PC-3 (cell line): ENCODE data around the gene GLT6D1. TPM values are rescaled to one million over a fixed set of nuclear protein-coding genes. Genes with fewer than 3 reads are reported as not detected.

Experiments used
- ATAC-seq: fragments of 200-7000 bp; cut with Tn5 transposase; 2 replicates; pipeline ENCODE4 v1.9.1; 2020; ENCODE audit warnings: mild to moderate bottlenecking, moderate library complexity
- BruUV-seq: library from RNA; stranded (reverse); fragments of 400-500 nt; replicated peaks from 2 replicates; lab custom pipeline; 2021; lab: Mats Ljungman, UMichigan
- CTCF ChIA-PET: fragments of 300-600 bp; sonication (Branson Sonifier 250); formaldehyde crosslinking; loops from one replicate; lab custom pipeline; 2022; ENCODE audit warnings: antibody characterized with exemption; lab: Charles Lee
- POLR2A ChIA-PET: fragments of 300-600 bp; sonication (Branson Sonifier 250); formaldehyde crosslinking; loops from one replicate; lab custom pipeline; 2022; ENCODE audit warnings: antibody characterized with exemption; ENCODE audit not compliant: unreplicated experiment; lab: Charles Lee
- DNase-seq: peaks from one replicate; pipeline ENCODE4 v3.0.0-alpha.2; 2015
- H2AFZ ChIP-seq: fragments of 300-600 bp; sonication (generic); 2 replicates; pipeline ENCODE4 v1.6.0; 2016; ENCODE audit warnings: antibody characterized with exemption, low read length
- H3F3A ChIP-seq: fragments of 300-600 bp; sonication (generic); one replicate; pipeline ENCODE4 v1.6.0; 2017; ENCODE audit warnings: antibody characterized with exemption, low read length, control low read depth, mild to moderate bottlenecking; ENCODE audit not compliant: unreplicated experiment
- H3K27ac ChIP-seq: fragments of 300-600 bp; sonication (generic); 2 replicates; pipeline ENCODE4 v1.5.1; 2016; ENCODE audit warnings: mild to moderate bottlenecking, low read length
- H3K27me3 ChIP-seq: fragments of 300-600 bp; sonication (generic); 2 replicates; pipeline ENCODE4 v1.6.1; 2016; ENCODE audit warnings: low read length, mixed read lengths
- H3K36me3 ChIP-seq: fragments of 300-600 bp; sonication (generic); 2 replicates; pipeline ENCODE4 v1.6.1; 2016; ENCODE audit warnings: low read depth, mixed run types, low read length, mixed read lengths
- H3K4me1 ChIP-seq: fragments of 300-600 bp; sonication (generic); 2 replicates; pipeline ENCODE4 v1.5.1; 2016; ENCODE audit warnings: low read length; ENCODE audit not compliant: insufficient read depth
- H3K4me2 ChIP-seq: fragments of 300-600 bp; sonication (generic); 2 replicates; pipeline ENCODE4 v1.6.0; 2016; ENCODE audit warnings: low read length
- H3K4me3 ChIP-seq: fragments of 300-600 bp; sonication (generic); 2 replicates; pipeline ENCODE4 v1.5.1; 2016; ENCODE audit warnings: mild to moderate bottlenecking, low read length, mixed read lengths
- H3K79me2 ChIP-seq: fragments of 300-600 bp; sonication (generic); 2 replicates; pipeline ENCODE4 v1.6.1; 2017; ENCODE audit warnings: low read length, mixed read lengths
- H3K9ac ChIP-seq: fragments of 300-600 bp; sonication (generic); 2 replicates; pipeline ENCODE4 v1.6.0; 2016; ENCODE audit warnings: mild to moderate bottlenecking, low read length
- H3K9me2 ChIP-seq: fragments of 300-600 bp; sonication (generic); replicated peaks from 2 replicates; pipeline ENCODE4 v1.6.1; 2016; ENCODE audit warnings: mixed run types, low read length, mixed read lengths
- H3K9me3 ChIP-seq: fragments of 300-600 bp; sonication (generic); 2 replicates; pipeline ENCODE4 v1.6.1; 2016; ENCODE audit warnings: low read length, mixed read lengths
- H4K20me1 ChIP-seq: fragments of 300-600 bp; sonication (generic); 2 replicates; pipeline ENCODE4 v1.6.1; 2016; ENCODE audit warnings: low read length, mixed read lengths
- EZH2 ChIP-seq: fragments of 300-600 bp; sonication (generic); IDR thresholded peaks from one replicate; pipeline ENCODE4 v1.6.1; 2017; ENCODE audit warnings: antibody characterized with exemption, mild to moderate bottlenecking, low read length; ENCODE audit not compliant: unreplicated experiment
- EZH2phosphoT487 ChIP-seq: fragments of 300-600 bp; sonication (generic); IDR thresholded peaks from 2 replicates; pipeline ENCODE4 v1.6.1; 2018; ENCODE audit warnings: mild to moderate bottlenecking, antibody characterized with exemption, low read length, borderline replicate concordance
- intact Hi-C: fragments of 100-400 bp; cut with micrococcal nuclease; formaldehyde crosslinking; loops from 2 replicates; pipeline ENCODE4 v1.9.0; 2023
- total RNA-seq: library from RNA; depleted of rRNA; stranded (reverse); fragments of >200 nt; gene quantifications from 2 replicates; pipeline ENCODE4 v1.2.3, GENCODE V29; 2014
- TF ChIP-seq, protein P1 (sequence below): fragments of 300-600 bp; sonication (generic); conservative IDR thresholded peaks from 2 replicates; pipeline ENCODE4 v1.5.1; 2017; ENCODE audit warnings: antibody characterized with exemption, low read depth, mild to moderate bottlenecking, low read length

The GLT6D1 gene
- total RNA-seq, 1 experiment from 2014 or later, result not detected

DNA sequence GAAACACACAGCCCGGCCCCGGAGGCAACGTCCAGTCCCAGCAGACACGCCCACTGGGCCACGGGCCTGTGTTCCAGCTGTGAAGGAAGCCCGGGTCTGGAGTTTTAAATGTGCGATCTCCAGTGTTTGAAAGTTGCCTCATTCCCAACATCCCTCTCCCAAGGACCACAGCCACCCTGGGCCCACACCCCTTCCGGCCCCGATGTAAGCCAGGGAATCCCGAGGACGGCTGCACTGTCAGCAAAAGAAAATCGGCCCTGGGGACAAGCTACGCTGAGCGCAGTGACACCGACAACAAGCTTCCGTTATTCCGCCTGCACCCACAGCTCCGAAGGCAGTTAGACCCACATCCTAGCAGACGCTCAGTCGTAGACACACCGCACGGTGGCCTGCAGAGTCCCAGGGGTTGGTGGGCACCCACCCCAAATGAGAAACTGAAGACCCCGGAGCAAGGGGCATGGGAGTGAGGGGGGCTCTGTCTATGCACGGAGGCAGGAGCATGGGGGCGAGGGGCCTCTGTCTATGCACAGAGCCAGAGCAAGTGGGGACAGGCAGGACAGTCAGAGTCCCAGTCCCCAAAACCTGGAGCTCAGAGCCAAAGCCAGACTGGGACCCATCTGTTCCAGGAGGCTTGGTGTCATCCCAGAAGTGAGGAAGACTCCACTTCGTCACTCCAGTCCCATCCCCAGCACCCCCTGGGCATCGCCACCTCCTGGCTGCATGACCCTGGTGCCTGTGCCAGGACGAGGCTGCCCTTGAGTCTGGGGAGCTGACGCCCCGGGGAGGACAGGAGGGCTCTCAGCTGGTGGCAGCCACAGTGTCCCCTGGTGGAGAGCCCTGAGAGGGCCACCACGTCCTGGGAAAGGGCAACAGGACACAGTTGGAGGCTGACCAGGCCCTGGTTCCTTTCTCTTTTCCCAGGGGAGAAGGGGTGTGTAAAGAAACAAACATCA is 23.4 kb downstream of the GLT6D1 start:
- Histone ChIP-seq H3K4me1 (no peaks in the 10 kb centered on the region), H3K9me3 (no peaks in the 10 kb centered on the region), H3K9me2 (no peaks in the 10 kb centered on the region), H3K27ac (no peak overlapping the region), H3F3A (no peaks in the 10 kb centered on the region), H3K4me2 (no peak overlapping the region), H3K27me3 (peaks cover 13% of the 10 kb centered on the region), H3K79me2 (no peaks in the 10 kb centered on the region), H2AFZ (no peak overlapping the region), H3K9ac (no peak overlapping the region), H3K4me3 (no peak overlapping the region), H4K20me1 (no peaks in the 10 kb centered on the region), H3K36me3 (no peaks in the 10 kb centered on the region)
- intact Hi-C loops, result no loop called here
- ATAC-seq (no peak), DNase-seq (no peak)
- TF ChIP-seq, protein P1, sequence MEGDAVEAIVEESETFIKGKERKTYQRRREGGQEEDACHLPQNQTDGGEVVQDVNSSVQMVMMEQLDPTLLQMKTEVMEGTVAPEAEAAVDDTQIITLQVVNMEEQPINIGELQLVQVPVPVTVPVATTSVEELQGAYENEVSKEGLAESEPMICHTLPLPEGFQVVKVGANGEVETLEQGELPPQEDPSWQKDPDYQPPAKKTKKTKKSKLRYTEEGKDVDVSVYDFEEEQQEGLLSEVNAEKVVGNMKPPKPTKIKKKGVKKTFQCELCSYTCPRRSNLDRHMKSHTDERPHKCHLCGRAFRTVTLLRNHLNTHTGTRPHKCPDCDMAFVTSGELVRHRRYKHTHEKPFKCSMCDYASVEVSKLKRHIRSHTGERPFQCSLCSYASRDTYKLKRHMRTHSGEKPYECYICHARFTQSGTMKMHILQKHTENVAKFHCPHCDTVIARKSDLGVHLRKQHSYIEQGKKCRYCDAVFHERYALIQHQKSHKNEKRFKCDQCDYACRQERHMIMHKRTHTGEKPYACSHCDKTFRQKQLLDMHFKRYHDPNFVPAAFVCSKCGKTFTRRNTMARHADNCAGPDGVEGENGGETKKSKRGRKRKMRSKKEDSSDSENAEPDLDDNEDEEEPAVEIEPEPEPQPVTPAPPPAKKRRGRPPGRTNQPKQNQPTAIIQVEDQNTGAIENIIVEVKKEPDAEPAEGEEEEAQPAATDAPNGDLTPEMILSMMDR, result 0 out of 2 replicates have a peak, but pooled peaks have one; percentile 24
- TF ChIP-seq EZH2, result no peak
- ChIA-PET CTCF (no interaction called here), POLR2A (no interaction called here)
- BruUV-seq, result no TSS peak

DNA sequence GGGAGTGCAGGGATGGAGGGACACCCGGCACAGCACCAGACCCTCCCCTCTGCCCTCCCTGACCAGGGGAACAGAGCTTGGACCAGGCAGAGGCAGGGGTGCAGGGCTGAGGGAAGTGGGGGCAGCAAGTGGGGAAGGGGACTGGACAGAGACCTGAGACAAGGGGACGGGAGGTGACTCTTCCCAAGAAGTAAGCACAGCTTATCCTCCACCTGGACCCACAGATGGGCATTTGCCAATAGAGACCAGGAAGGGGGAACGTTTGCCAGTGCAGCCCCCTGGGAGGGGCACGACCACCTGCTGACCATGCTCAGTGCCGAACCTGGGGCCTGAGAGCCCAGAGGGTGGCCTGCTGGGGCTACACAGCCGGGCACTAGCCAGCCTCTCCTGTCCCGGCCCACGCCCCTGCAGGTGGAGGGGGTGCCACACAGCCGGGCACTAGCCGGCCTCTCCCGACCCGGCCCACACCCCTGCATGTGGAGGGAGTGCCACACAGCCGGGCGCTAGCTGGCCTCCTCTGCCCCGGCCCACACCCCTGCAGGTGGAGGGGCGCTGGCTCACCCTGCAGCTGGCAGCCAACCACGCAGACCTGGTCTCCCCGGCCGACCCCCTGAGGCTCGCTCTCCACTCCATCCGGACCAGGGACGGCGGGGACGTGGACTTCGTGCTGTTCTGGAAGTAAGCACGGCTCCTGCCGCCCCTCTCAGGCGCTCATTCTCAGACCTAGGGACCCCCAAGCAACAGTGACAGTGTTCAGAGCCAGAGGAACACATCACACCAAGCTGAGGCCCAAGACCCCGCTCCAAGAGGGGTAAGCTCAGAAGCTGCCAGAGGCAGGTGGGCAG is 24.3 kb downstream of the GLT6D1 start:
- peaks cover 5% of the 10 kb centered on the region for H3K27me3 ChIP-seq
- H3F3A ChIP-seq, result no peaks in the 10 kb centered on the region
- no peak overlapping the region for H3K9ac ChIP-seq
- H3K9me2 ChIP-seq, result no peaks in the 10 kb centered on the region
- no peak for DNase-seq
- no peak overlapping the region for H2AFZ ChIP-seq
- no peak for ATAC-seq
- H3K4me3 ChIP-seq, result no peak overlapping the region
- H3K4me1 ChIP-seq, result no peaks in the 10 kb centered on the region
- no peaks in the 10 kb centered on the region for H3K79me2 ChIP-seq
- BruUV-seq, result no TSS peak
- CTCF ChIA-PET, result no interaction called here
- TF ChIP-seq EZH2 (no peak), EZH2phosphoT487 (no peak)
- TF ChIP-seq, protein P1, result no peak
- no peaks in the 10 kb centered on the region for H4K20me1 ChIP-seq
- intact Hi-C loops, result no loop called here
- no peak overlapping the region for H3K4me2 ChIP-seq
- H3K27ac ChIP-seq, result no peak overlapping the region
- no peaks in the 10 kb centered on the region for H3K9me3 ChIP-seq
- H3K36me3 ChIP-seq, result no peaks in the 10 kb centered on the region
- POLR2A ChIA-PET, result no interaction called here
